GM10248 (cell line): ENCODE data around the gene DPYD.
"Not testable (repeated sequence)": the region's sequence is repeated elsewhere in the genome, so short reads cannot be mapped to it uniquely, and the experiment has no call there.

Experiments
- CTCF ChIA-PET: fragments of 300-600 bp; sonication (Branson Sonifier 250); formaldehyde crosslinking; extraction: SDS; loops from one replicate; lab custom pipeline; 2021; ENCODE audit warnings: antibody characterized with exemption; lab: Yijun Ruan, JAX
- POLR2A ChIA-PET: fragments of 350-650 bp; sonication (Branson Sonifier 250); formaldehyde crosslinking; extraction: SDS; loops from one replicate; lab custom pipeline; 2020; ENCODE audit warnings: antibody characterized with exemption; lab: Yijun Ruan, JAX
- DNase-seq: peaks from one replicate; pipeline ENCODE4 v3.0.0; 2012; ENCODE audit errors: extremely low spot score
- TF ChIP-seq, protein P1 (sequence below): IDR thresholded peaks from 2 replicates; pipeline ENCODE4 v1.5.1; 2012; ENCODE audit warnings: mild to moderate bottlenecking, low read depth; ENCODE audit errors: extremely low read depth, missing control alignments, control extremely low read depth

Gene DPYD

DNA sequence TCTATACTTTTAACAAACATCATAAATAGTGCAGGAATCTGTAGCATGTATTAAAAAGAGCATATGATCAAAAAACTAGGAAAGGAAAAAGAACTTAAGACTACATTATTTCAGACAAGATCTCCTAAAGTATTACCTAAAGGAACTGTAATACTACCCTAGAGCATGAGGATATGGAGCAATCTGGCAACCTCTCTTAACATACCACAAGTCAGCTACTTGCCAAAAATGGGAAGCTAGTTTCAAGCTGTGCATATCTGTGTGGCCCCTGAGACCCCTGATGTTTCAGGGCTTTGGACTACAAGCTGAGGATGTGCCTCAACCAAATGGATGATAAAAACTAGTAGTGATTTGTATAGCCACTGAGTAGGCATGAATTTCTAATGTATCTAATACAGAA lies 673.6 kb downstream of the DPYD start:
- TF ChIP-seq, protein P1, sequence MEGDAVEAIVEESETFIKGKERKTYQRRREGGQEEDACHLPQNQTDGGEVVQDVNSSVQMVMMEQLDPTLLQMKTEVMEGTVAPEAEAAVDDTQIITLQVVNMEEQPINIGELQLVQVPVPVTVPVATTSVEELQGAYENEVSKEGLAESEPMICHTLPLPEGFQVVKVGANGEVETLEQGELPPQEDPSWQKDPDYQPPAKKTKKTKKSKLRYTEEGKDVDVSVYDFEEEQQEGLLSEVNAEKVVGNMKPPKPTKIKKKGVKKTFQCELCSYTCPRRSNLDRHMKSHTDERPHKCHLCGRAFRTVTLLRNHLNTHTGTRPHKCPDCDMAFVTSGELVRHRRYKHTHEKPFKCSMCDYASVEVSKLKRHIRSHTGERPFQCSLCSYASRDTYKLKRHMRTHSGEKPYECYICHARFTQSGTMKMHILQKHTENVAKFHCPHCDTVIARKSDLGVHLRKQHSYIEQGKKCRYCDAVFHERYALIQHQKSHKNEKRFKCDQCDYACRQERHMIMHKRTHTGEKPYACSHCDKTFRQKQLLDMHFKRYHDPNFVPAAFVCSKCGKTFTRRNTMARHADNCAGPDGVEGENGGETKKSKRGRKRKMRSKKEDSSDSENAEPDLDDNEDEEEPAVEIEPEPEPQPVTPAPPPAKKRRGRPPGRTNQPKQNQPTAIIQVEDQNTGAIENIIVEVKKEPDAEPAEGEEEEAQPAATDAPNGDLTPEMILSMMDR = no peak
- POLR2A ChIA-PET = no interaction called here
- DNase-seq = no peak
- CTCF ChIA-PET = interaction anchor here (1.0 kb wide), 1 partner anchor 13 kb away, joined by 3 read pairs; no protein-coding TSS in a partner anchor

DNA sequence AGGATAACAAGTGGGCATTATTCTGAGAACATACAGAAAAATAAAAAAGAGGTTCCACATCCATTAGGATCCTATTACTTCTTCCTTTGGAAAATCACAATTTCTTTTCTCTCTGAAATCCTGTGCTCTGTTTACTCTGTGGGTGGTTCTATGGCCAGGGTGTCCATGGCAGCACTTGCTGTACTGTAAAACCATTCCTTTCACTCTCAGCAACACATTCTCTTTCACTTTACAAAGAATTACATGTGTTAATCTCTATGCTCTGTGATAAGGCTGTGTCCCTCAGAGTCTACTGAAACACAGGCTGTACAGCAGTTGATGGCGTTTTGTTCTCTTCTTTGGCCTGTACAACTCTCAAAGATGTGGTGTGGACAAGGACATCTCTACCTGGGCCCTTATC lies 675.2 kb downstream of the DPYD start:
- DNase-seq = no peak
- CTCF ChIA-PET = no interaction called here
- TF ChIP-seq, protein P1 = no peak
- POLR2A ChIA-PET = no interaction called here

- TF ChIP-seq, protein P1 = no peak
- ChIA-PET CTCF (interaction anchor here (0.7 to 2.6 kb wide), 3 partner anchors 9 to 575 kb away, joined by 3 to 15 read pairs (median 3); no protein-coding TSS in a partner anchor), POLR2A (no interaction called here)
- DNase-seq = no peak
Observed at GRCh38 chr1:97245026-97245425, 675.8 kb downstream of the DPYD start.

DNA sequence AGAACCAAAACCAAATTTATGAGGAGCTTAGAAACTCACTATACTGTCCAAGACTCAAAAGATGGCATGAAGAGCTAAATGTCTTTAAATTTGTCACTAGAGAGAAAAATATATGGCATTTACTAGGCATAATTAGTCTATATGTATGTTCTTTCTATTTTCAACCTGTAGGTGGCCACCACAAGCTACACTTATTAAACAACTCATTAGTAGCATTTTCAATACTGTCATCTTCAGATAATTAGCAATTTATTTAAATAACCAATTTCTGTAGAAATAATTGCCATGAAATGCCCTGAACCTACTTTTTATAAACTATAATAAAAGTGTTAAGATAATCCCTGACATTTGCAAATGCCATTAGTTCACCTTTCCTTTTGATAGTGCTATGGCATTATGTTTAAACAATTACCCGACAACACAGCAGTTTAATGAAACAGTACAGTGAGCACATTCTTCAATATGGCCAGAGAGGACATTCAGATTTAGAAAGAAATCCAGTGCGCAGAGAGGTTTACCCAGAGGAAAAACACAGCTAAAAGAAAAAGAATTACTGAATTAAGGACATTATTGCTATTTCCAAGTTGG lies 676.8 kb downstream of the DPYD start:
- DNase-seq = no peak
- TF ChIP-seq, protein P1 = peak; percentile 42
- ChIA-PET CTCF (interaction anchor here (0.7 to 2.6 kb wide), 15 partner anchors 9 to 810 kb away, joined by 3 to 15 read pairs (median 3); no protein-coding TSS in a partner anchor), POLR2A (no interaction called here)

DNA sequence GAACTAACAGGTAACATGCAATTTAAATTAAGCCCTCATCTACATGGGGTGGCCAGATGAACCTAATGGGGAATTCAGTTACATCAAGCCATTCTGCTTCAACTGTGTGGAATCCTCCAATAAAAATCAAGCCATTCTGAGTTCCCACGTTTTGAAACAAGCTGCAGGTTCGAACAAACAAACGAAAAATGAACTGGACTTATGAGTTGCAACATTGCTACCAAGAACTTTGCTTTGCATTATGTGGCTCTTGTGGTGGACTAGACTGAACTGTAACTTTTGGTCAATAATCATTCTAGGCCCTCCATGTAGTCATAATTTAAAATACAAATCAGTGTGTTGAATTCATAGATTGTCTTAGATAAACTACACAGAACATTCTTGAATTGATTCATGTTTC lies 682.0 kb downstream of the DPYD start:
- ChIA-PET POLR2A (no interaction called here), CTCF (no interaction called here)
- TF ChIP-seq, protein P1 = no peak
- DNase-seq = no peak

- CTCF ChIA-PET = interaction anchor here (1.6 kb wide), 1 partner anchor 13 kb away, joined by 3 read pairs; no protein-coding TSS in a partner anchor
- DNase-seq, POLR2A ChIA-PET: not testable (repeated sequence)
Observed at GRCh38 chr1:97231354-97231753, 689.5 kb downstream of the DPYD start.

- ChIA-PET CTCF (interaction anchor here (0.7 kb wide), 1 partner anchor 19 kb away, joined by 4 read pairs; no protein-coding TSS in a partner anchor), POLR2A (no interaction called here)
Observed at GRCh38 chr1:97212671-97213070, 708.2 kb downstream of the DPYD start.

More at GRCh38 chr1:97212671-97213070, 708.2 kb downstream of the DPYD start:
- no peak for DNase-seq
- TF ChIP-seq, protein P1 = no peak
